BLaER1 (cell line): Measurements from ENCODE around the gene IRF2BP2.

ENCODE experiments used
- H3K27ac ChIP-seq: shearing (Covaris generic); formaldehyde crosslinking; 2 replicates; pipeline ENCODE4 v1.8.1; 2022
- H3K27me3 ChIP-seq: shearing (Covaris generic); formaldehyde crosslinking; 2 replicates; pipeline ENCODE4 v1.8.1; 2022
- H3K36me3 ChIP-seq: shearing (Covaris generic); formaldehyde crosslinking; 2 replicates; pipeline ENCODE4 v1.8.1; 2022
- H3K4me1 ChIP-seq: shearing (Covaris generic); formaldehyde crosslinking; 2 replicates; pipeline ENCODE4 v1.8.1; 2022
- H3K4me2 ChIP-seq: shearing (Covaris generic); formaldehyde crosslinking; 2 replicates; pipeline ENCODE4 v1.8.1; 2022
- H3K4me3 ChIP-seq: shearing (Covaris generic); formaldehyde crosslinking; 2 replicates; pipeline ENCODE4 v1.8.1; 2022
- H3K9ac ChIP-seq: shearing (Covaris generic); formaldehyde crosslinking; 2 replicates; pipeline ENCODE4 v1.8.1; 2022
- H3K9me3 ChIP-seq: shearing (Covaris generic); formaldehyde crosslinking; 2 replicates; pipeline ENCODE4 v1.8.1; 2022
- H4K20me1 ChIP-seq: shearing (Covaris generic); formaldehyde crosslinking; 2 replicates; pipeline ENCODE4 v1.8.1; 2022
- Cebpa-rat ChIP-seq: shearing (Covaris generic); IDR thresholded peaks from 2 replicates; pipeline ENCODE4 v1.8.1; 2022

IRF2BP2 gene

DNA sequence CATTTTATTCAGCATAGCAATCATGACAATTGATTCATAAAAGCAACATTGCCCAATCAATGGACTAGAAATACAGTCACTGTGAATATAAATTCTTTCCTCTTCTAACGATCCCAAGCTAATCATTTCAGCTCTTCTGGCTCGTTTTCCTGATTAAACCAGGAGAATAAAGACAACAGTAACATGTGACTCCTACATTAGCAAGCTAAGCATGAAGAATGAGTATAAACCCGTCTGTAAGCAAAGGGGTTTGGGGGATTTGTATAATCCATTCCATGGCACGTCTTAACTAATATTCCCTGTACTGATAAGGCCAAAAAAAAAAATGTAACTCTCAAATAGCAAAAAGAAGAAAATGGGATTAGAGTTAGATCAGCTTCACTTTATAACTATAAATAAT lies 21.6 kb downstream of the IRF2BP2 start:
- no peaks in the 10 kb centered on the region for H3K27me3 ChIP-seq
- peaks cover 19% of the 10 kb centered on the region for H3K4me1 ChIP-seq
- no peak overlapping the region for H3K27ac ChIP-seq
- no peak overlapping the region for H3K9ac ChIP-seq
- no peaks in the 10 kb centered on the region for H3K9me3 ChIP-seq
- TF ChIP-seq Cebpa-rat: no peak
- H4K20me1 ChIP-seq: no peaks in the 10 kb centered on the region
- H3K36me3 ChIP-seq: no peaks in the 10 kb centered on the region; the same call in 1 of the 2 replicates
- H3K4me3 ChIP-seq: no peak overlapping the region
- peak overlapping the region; percentile 4; the same call in 1 of the 2 replicates for H3K4me2 ChIP-seq

DNA sequence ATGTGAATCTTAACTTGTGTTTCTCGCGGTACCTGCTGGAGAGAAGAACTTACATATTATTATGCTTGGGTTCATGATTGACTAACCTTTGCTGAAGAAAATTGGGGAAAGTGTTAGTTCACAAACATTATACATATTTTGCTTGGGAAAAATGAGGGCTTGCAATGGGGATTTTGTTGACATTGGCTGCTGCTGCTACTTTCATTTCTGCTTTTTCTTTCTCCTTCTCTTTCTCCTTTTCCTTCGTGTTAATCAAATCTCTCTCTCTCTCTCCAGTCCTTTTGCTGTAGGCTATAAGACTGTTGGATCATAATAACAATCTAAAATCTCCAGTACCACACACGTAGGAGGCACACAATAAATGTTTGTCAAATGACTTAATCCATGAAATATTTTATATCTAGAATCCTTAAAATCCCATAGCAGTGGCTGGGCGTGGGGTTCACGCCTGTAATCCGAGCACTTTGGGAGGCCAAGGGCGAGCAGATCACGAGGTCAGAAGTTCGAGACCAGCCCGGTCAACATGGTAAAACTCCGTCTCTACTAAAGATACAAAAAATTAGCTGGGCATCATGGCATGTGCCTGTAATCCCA lies 23.0 kb downstream of the IRF2BP2 start:
- H3K27me3 ChIP-seq: no peaks in the 10 kb centered on the region
- no peaks in the 10 kb centered on the region for H3K36me3 ChIP-seq
- H3K9me3 ChIP-seq: no peaks in the 10 kb centered on the region
- H3K4me2 ChIP-seq: no peak overlapping the region
- no peak for TF ChIP-seq Cebpa-rat
- H3K9ac ChIP-seq: no peak overlapping the region
- no peaks in the 10 kb centered on the region for H4K20me1 ChIP-seq
- H3K4me1 ChIP-seq: peaks cover 19% of the 10 kb centered on the region
- no peak overlapping the region for H3K4me3 ChIP-seq
- no peak overlapping the region for H3K27ac ChIP-seq

DNA sequence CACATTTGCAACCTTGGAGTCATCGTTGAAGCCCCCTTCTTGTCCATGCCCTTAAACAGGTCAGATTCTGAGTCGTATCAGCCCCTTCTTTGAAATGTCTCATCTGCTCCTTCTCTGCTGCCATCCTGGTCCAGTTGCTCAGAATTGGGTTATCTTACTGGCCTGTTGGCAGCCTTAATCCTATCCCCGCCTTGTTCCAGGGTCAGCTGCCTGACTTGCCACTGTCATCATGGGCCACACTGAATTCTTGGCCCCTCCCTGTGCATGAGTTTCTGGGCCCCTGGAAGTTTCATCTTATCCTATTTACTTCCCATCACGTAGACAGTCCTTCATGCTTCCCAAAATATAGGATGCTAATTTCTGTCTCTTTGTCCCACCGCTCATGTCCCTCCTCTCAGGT lies 23.7 kb downstream of the IRF2BP2 start:
- H3K4me3 ChIP-seq: no peak overlapping the region
- H3K36me3 ChIP-seq: no peaks in the 10 kb centered on the region
- H3K4me2 ChIP-seq: no peak overlapping the region
- no peak for TF ChIP-seq Cebpa-rat
- no peaks in the 10 kb centered on the region for H4K20me1 ChIP-seq
- no peak overlapping the region for H3K9ac ChIP-seq
- H3K27ac ChIP-seq: no peak overlapping the region
- H3K9me3 ChIP-seq: no peaks in the 10 kb centered on the region
- peaks cover 19% of the 10 kb centered on the region for H3K4me1 ChIP-seq
- no peaks in the 10 kb centered on the region for H3K27me3 ChIP-seq

DNA sequence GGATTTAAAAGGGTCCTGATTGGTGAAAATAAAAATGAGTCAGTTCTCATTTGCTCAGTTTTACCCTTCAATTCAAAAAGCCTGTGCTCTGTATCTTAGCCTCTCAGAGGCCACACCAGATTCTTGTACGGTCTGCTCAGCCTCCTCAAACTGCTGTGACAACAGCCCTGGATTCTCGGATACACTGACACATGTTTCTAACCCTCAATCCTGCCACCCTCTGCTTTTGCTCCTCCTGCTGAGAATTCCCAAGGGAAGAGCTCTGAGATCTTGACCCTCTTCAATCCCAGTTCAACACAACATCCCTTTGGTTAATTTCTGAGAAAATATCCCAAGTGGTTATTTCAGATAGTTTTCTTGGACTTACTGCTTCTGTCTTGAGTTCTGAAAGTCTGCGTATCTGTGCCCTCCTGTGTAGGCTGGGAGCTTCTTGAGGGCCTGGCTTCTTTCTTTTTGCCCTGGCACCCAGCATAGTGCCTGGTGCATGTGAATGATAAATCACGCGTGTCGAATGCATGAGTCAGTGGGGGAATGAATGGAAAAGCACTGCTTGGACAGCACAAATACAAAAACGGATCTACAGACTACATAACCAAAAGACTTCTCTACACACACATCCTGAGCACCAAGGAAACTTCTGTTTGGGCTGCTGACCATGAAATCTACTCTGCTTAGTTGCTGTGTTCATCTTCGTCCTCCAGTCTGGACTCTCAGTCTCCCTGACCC lies 24.5 kb downstream of the IRF2BP2 start:
- Histone ChIP-seq H3K4me3 (no peak overlapping the region), H3K36me3 (no peaks in the 10 kb centered on the region), H3K4me1 (peaks cover 19% of the 10 kb centered on the region), H3K9me3 (no peaks in the 10 kb centered on the region), H3K27me3 (no peaks in the 10 kb centered on the region), H3K9ac (no peak overlapping the region), H4K20me1 (no peaks in the 10 kb centered on the region), H3K27ac (no peak overlapping the region), H3K4me2 (no peak overlapping the region; the same call in 1 of the 2 replicates)
- no peak for TF ChIP-seq Cebpa-rat

DNA sequence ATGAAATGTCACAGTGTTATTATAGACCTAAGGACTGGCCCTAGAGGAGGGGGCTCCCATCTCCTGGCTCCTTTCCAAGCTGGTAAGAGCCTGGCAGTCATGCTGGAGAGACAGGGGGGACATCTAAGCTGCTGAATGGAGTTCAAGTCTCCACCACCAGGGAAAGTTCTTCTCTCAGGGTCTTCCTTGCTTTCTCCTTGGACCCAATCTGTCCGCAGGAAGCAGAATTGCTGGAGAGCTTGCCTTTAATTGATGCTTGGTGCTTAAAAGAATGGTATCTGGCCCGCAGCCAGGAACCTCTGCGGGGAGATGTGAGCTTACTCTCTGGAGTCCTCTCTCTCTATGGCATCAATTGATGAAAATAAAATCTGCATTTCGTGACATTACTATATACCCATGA lies 25.1 kb downstream of the IRF2BP2 start:
- Histone ChIP-seq H3K9ac (no peak overlapping the region), H3K9me3 (no peaks in the 10 kb centered on the region), H3K4me2 (no peak overlapping the region; the same call in 1 of the 2 replicates), H3K27ac (no peak overlapping the region), H4K20me1 (no peaks in the 10 kb centered on the region), H3K4me1 (peaks cover 19% of the 10 kb centered on the region), H3K4me3 (no peak overlapping the region), H3K36me3 (no peaks in the 10 kb centered on the region), H3K27me3 (no peaks in the 10 kb centered on the region)
- TF ChIP-seq Cebpa-rat: no peak

DNA sequence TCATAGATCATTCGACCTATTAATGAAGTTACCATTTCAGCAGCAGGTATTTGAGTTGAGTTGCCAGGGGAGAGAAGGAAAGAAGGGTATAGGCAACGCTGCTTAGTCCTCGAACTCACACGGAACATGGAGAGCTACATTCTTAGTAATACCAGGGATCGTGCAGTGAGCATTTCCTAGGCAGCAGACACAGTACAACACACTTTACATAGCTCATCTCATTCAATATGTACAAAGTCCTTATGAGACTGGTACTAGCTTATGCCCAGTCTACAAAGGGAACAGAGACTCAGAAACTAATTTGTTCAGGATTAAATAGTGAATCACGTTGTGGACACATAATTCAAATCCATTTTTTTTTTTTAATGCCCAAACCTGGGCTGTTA lies 25.6 kb downstream of the IRF2BP2 start:
- H3K9me3 ChIP-seq: no peaks in the 10 kb centered on the region
- H3K27me3 ChIP-seq: no peaks in the 10 kb centered on the region
- no peaks in the 10 kb centered on the region for H3K36me3 ChIP-seq
- no peak overlapping the region for H3K4me3 ChIP-seq
- H3K27ac ChIP-seq: no peak overlapping the region
- H4K20me1 ChIP-seq: no peaks in the 10 kb centered on the region
- TF ChIP-seq Cebpa-rat: no peak
- no peak overlapping the region for H3K9ac ChIP-seq
- H3K4me2 ChIP-seq: no peak overlapping the region
- peaks cover 19% of the 10 kb centered on the region for H3K4me1 ChIP-seq

DNA sequence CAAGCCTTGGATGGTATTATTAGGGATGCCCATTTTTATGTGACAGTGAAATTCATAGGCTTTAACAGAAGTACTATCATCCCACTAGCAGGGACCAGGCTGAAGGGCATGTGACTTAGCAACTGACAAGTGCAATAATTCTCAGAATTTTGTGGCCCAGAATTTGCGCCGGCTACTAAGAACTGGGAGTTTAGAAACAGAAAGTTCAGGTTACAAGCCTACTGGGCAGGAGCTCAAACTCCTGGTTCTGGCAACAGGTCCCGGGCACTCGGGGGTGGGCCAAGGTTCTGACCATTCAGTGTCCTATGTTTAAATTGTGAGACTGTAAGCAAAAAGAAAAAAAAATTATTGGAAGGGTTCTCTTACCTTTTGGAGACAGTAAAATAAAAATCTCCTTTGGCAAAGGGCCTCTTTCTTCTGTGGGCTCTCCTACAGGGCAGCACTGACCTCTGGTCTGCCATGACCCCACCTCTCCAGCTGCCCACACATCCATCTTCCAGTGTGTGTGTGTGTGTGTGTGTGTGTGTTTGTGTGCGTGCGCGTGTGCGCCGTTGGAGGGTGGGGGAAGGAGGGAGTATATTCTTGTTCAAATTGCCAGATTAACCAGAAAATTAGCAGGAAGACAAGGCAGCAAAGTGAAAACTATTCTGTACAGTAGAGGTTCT lies 26.1 kb downstream of the IRF2BP2 start:
- Histone ChIP-seq H3K4me2 (no peak overlapping the region), H3K36me3 (no peaks in the 10 kb centered on the region), H3K4me3 (no peak overlapping the region), H4K20me1 (no peaks in the 10 kb centered on the region), H3K9me3 (no peaks in the 10 kb centered on the region), H3K4me1 (peaks cover 19% of the 10 kb centered on the region), H3K27ac (no peak overlapping the region), H3K9ac (no peak overlapping the region), H3K27me3 (no peaks in the 10 kb centered on the region)
- TF ChIP-seq Cebpa-rat: no peak

DNA sequence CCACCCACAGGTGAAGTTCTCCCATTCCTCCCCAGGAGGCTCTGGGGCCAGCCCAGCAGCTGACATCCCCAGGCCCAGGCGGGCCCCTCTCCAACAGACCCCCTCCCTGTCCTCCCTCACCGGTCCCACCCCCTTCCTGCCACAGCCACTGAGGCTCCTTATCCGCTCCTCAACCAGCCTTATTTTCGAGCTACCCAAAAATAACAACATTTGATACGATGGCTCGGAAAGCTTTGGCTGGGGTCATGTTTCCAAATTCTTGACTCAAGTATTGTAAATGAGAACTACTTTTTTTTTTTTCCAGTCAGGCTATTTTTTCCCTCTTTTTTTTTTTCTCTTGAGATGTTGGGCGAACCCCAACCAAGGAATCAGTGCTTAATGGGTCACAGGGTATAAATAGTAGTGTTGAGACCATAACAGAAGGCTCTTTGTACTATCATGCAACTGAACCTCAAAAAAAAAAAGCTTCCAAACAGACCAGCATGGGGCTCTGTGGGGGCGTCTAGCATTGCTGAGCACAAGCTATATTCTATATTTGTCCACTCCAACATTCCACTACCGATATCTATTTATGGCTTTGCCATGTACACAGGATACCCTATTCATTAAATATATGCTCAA lies 27.2 kb downstream of the IRF2BP2 start:
- no peaks in the 10 kb centered on the region for H4K20me1 ChIP-seq
- no peak for TF ChIP-seq Cebpa-rat
- no peaks in the 10 kb centered on the region for H3K36me3 ChIP-seq

DNA sequence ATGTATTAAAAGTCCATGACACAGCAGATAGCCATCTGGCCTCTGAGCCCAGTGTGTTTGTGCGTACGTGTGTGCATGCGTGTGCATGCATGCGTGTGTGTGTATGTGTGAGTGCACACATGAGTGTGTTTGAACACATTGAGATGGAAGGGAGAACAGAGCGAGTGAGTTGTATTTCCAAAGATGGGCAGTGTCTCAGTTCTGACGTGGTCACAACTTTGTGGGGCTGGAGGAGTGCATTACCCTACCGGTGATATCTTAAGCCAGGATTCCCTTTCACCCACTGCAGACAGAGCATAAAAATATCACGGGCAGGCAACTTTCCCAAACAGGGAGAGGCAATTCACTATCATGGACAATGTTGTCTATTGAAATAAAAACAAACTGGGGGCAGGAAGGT lies 27.8 kb downstream of the IRF2BP2 start:
- peaks cover 12% of the 10 kb centered on the region for H3K4me1 ChIP-seq
- no peaks in the 10 kb centered on the region for H3K27me3 ChIP-seq
- no peak overlapping the region for H3K4me3 ChIP-seq
- H3K9me3 ChIP-seq: no peaks in the 10 kb centered on the region
- no peak overlapping the region for H3K9ac ChIP-seq
- no peak overlapping the region for H3K27ac ChIP-seq
- TF ChIP-seq Cebpa-rat: no peak
- H3K4me2 ChIP-seq: no peak overlapping the region
- H4K20me1 ChIP-seq: no peaks in the 10 kb centered on the region
- no peaks in the 10 kb centered on the region for H3K36me3 ChIP-seq

More for the DNA sequence above, 27.2 kb downstream of the IRF2BP2 start:
- Histone ChIP-seq H3K9me3 (no peaks in the 10 kb centered on the region), H3K4me1 (peaks cover 12% of the 10 kb centered on the region), H3K27me3 (no peaks in the 10 kb centered on the region), H3K4me3 (no peak overlapping the region), H3K9ac (no peak overlapping the region), H3K4me2 (no peak overlapping the region), H3K27ac (no peak overlapping the region)
